BJ (cell line): ENCODE measurements around the gene OBSL1. TPM values are rescaled to one million over a fixed set of nuclear protein-coding genes. Genes with fewer than 3 reads are reported as not detected.

Experiments
- CTCF ChIA-PET: fragments of 350-600 bp; formaldehyde crosslinking; extraction: SDS; loops from one replicate; lab custom pipeline; 2021; ENCODE audit warnings: antibody characterized with exemption, inconsistent platforms; lab: Yijun Ruan, JAX
- POLR2A ChIA-PET: fragments of 300-600 bp; sonication (Branson Sonifier 250); formaldehyde crosslinking; extraction: SDS; loops from one replicate; lab custom pipeline; 2021; ENCODE audit warnings: antibody characterized with exemption; lab: Charles Lee
- DNase-seq: peaks from one replicate; pipeline ENCODE4 v3.0.0-alpha.2; 2011; ENCODE audit warnings: low read depth
- H3K27me3 ChIP-seq: 2 replicates; pipeline ENCODE4 v1.6.0; 2011; ENCODE audit warnings: low read length; ENCODE audit not compliant: control insufficient read depth, insufficient read depth
- H3K36me3 ChIP-seq: 2 replicates; pipeline ENCODE4 v1.5.1; 2011; ENCODE audit warnings: low read length; ENCODE audit not compliant: control insufficient read depth, insufficient read depth
- H3K4me3 ChIP-seq: 2 replicates; pipeline ENCODE4 v1.5.1; 2011; ENCODE audit warnings: low read depth, mild to moderate bottlenecking, control low read depth, low read length
- CTCF ChIP-seq: IDR thresholded peaks from 2 replicates; pipeline ENCODE4 v1.5.1; 2011; ENCODE audit warnings: low read depth, mild to moderate bottlenecking, control low read depth, inconsistent platforms, low read length, moderate library complexity; ENCODE audit not compliant: insufficient read depth
- polyA plus RNA-seq: library from polyadenylated mRNA; depleted of rRNA; stranded (reverse); fragments of >200 nt; gene quantifications from 2 replicates; pipeline ENCODE4 v1.2.3, GENCODE V29; 2011; rRNA removed
- small RNA-seq: library from RNA; depleted of rRNA; stranded (forward); fragments of <200 nt; gene quantifications from one replicate; pipeline ENCODE3, GENCODE V24; 2012; ENCODE audit warnings: low replicate concordance, low read depth; ENCODE audit not compliant: insufficient read length

OBSL1 gene
- polyA plus RNA-seq, 1 experiment: 75.9 TPM

GRCh38 chr2:219502618-219503017 is 68.7 kb downstream of the OBSL1 start:
- Histone ChIP-seq H3K36me3 (peaks cover 28% of the 10 kb centered on the region), H3K27me3 (no peaks in the 10 kb centered on the region), H3K4me3 (no peak overlapping the region)
- ChIA-PET CTCF (interaction anchor here (42.0 kb wide), 1 partner anchor 26 kb away, joined by 872 read pairs; the partner anchor contains the start of genes ASIC4, CHPF and TMEM198), POLR2A (no interaction called here)
- DNase-seq: no peak
- TF ChIP-seq CTCF: no peak

GRCh38 chr2:219501849-219502248 is 69.5 kb downstream of the OBSL1 start:
- POLR2A ChIA-PET: no interaction called here
- no peak overlapping the region for H3K4me3 ChIP-seq
- peaks cover 26% of the 10 kb centered on the region for H3K36me3 ChIP-seq
- no peak for TF ChIP-seq CTCF
- CTCF ChIA-PET: interaction anchor here (8.4 to 42.0 kb wide), 2 partner anchors 6 to 27 kb away, joined by 83 to 872 read pairs; partner anchors contain the start of genes ASIC4, CHPF and TMEM198
- H3K27me3 ChIP-seq: no peaks in the 10 kb centered on the region
- no peak for DNase-seq

Small RNA genes lying within 50 kb of the gene (small RNA-seq; reads per million reads assigned to genes)
- gene MIR3132: not detected
- gene RN7SKP213: not detected

Other genes with a start within 250 kb of the OBSL1 start
- gene RESP18, start 238.8 kb downstream of the OBSL1 start, polyA plus RNA-seq: not detected in 2 replicates
- gene DNPEP, start 183.6 kb downstream of the OBSL1 start, polyA plus RNA-seq: 69.2 and 134 TPM in 2 replicates
- 5.4 and 7.0 TPM in 2 replicates for gene DES, start 153.2 kb downstream of the OBSL1 start, polyA plus RNA-seq
- gene SPEG, start 136.7 kb downstream of the OBSL1 start, polyA plus RNA-seq: 47.0 and 69.9 TPM in 2 replicates
- 123 and 171 TPM in 2 replicates for gene GMPPA, start 72.6 kb downstream of the OBSL1 start, polyA plus RNA-seq
- 0.04 and 0.09 TPM in 2 replicates for gene ASIC4, start 57.1 kb downstream of the OBSL1 start, polyA plus RNA-seq
- gene CHPF, start 27.7 kb downstream of the OBSL1 start, polyA plus RNA-seq: 65.0 and 119 TPM in 2 replicates
- 2.5 and 4.0 TPM in 2 replicates for gene TMEM198, start 27.5 kb downstream of the OBSL1 start, polyA plus RNA-seq
- 0.94 and 1.5 TPM in 2 replicates for gene INHA, start 771 bp upstream of the OBSL1 start, polyA plus RNA-seq
- 11.3 and 21.0 TPM in 2 replicates for gene STK11IP, start 26.3 kb upstream of the OBSL1 start, polyA plus RNA-seq
- gene SLC4A3, start 56.1 kb upstream of the OBSL1 start, polyA plus RNA-seq: 7.6 and 12.1 TPM in 2 replicates